Esophagus muscularis mucosa (tissue), 3 donors: ENCODE measurements around the gene ZC3H10.

Experiments used
- CTCF ChIP-seq, 3 experiments: fragments of 200-600 bp in 2 of 3; fragments of 450-650 bp in 1 of 3; sonication (generic) in 2 of 3; IDR thresholded peaks; one replicate each; pipeline ENCODE4 v1.5.1; 2017 to 2019; ENCODE audit warnings: antibody characterized with exemption in 3 of 3, mild to moderate bottlenecking in 2 of 3, moderate library complexity in 1 of 3
- EP300 ChIP-seq: sonication (generic); formaldehyde crosslinking; IDR thresholded peaks from one replicate; pipeline ENCODE4 v1.6.1; 2017; ENCODE audit warnings: antibody characterized with exemption

- TF ChIP-seq EP300 (no peak), CTCF (IDR thresholded peaks at IDR 0.05) (no peak)
Measured at GRCh38 chr12:56154246-56154771, 36.2 kb downstream of the ZC3H10 start.
